Activated CD4-positive, alpha-beta T cell treated with anti-CD3 and anti-CD28 coated beads, Interleukin-2, amount 10 ng/mL, durations not matched to agents 24 days and 14 days (primary cell): ENCODE measurements around the gene PFDN5. TPM values are rescaled to one million over a fixed set of nuclear protein-coding genes. Genes with fewer than 3 reads are reported as not detected.
A peak's percentile ranks its signal among the peaks of the same experiment; 100 is the strongest.
"Not testable (repeated sequence)": the region's sequence is repeated elsewhere in the genome, so short reads cannot be mapped to it uniquely, and the experiment has no call there.

Experiments used
- DNase-seq: peaks from one replicate; pipeline ENCODE4 v3.0.0; 2022
- H3K27ac Mint-ChIP-seq: one replicate; pipeline ENCODE4 v1.8.0; 2022; ENCODE audit warnings: mild to moderate bottlenecking, mixed read lengths
- H3K27me3 Mint-ChIP-seq: one replicate; pipeline ENCODE4 v1.8.0; 2022; ENCODE audit warnings: mixed read lengths
- H3K36me3 Mint-ChIP-seq: one replicate; pipeline ENCODE4 v1.8.0; 2022; ENCODE audit warnings: low read depth, mild to moderate bottlenecking, mixed read lengths
- H3K4me1 Mint-ChIP-seq: one replicate; pipeline ENCODE4 v1.8.0; 2021; ENCODE audit warnings: mixed read lengths
- H3K4me3 Mint-ChIP-seq: one replicate; pipeline ENCODE4 v1.8.0; 2022; ENCODE audit warnings: mild to moderate bottlenecking, moderate library complexity, mixed read lengths
- H3K9me3 Mint-ChIP-seq: one replicate; pipeline ENCODE4 v1.8.0; 2021; ENCODE audit warnings: mixed read lengths
- intact Hi-C: fragments of 100-400 bp; cut with micrococcal nuclease; formaldehyde crosslinking; loops from one replicate; pipeline ENCODE4 v1.15.1; 2023
- total RNA-seq: library from RNA; stranded (reverse); gene quantifications from 2 replicates; pipeline ENCODE4 v1.2.3, GENCODE V29; 2022

Gene PFDN5
- total RNA-seq, 1 donor from 2014 or later = 319 TPM

DNA sequence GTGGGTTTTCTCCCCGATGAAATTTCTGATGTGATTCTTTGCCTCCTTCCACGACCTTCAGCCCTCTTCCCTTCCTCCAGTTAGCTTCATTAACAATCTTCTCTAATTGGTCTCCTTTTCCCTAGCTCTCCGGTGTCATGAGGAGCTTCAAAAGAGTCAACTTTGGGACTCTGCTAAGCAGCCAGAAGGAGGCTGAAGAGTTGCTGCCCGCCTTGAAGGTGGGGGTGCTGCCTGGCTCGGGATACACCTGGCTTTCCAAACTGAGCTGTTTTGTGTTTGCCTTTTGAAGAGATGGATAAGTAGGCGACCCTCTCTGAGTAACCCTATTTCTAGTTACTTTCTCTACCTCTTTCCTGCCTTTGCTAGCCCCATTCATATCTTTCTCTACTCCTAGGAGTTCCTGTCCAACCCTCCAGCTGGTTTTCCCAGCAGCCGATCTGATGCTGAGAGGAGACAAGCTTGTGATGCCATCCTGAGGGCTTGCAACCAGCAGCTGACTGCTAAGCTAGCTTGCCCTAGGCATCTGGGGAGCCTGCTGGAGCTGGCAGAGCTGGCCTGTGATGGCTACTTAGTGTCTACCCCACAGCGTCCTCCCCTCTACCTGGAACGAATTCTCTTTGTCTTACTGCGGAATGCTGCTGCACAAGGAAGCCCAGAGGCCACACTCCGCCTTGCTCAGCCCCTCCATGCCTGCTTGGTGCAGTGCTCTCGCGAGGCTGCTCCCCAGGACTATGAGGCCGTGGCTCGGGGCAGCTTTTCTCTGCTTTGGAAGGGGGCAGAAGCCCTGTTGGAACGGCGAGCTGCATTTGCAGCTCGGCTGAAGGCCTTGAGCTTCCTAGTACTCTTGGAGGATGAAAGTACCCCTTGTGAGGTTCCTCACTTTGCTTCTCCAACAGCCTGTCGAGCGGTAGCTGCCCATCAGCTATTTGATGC, 26.4 kb upstream of the PFDN5 start:
- no peaks in the 10 kb centered on the region for H3K9me3 Mint-ChIP-seq
- peaks cover 51% of the 10 kb centered on the region for H3K4me1 Mint-ChIP-seq
- intact Hi-C loops = loop anchor here (1.0 to 5.0 kb wide), 6 partner anchors 17 to 112 kb away; partner anchors contain the start of gene MYG1
- peaks cover 28% of the 10 kb centered on the region for H3K36me3 Mint-ChIP-seq
- H3K4me3 Mint-ChIP-seq = peak overlapping the region; percentile 89
- peak overlapping the region; percentile 92 for H3K27ac Mint-ChIP-seq
- no peak for DNase-seq
- H3K27me3 Mint-ChIP-seq = no peaks in the 10 kb centered on the region

DNA sequence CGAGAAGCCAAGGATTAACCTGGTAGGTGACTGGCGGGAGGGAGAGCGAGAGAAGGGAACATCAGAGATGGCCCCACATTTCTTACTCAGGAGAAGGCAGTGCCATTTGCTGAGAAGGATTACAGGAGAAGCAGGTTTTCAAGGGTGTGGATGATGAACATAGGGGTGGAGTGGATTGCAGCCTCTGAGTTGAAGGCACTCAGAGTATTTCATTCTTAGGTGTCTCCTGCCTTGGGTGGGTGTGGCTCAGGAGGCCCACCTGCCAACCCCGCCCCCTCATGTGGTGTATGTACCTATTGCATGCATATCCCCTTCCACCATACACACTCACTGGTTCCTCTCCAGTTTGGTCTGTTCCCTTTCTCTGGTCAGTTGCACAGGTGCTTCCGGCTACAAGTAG, 20.9 kb upstream of the PFDN5 start:
- Mint-ChIP-seq H3K27me3 (no peaks in the 10 kb centered on the region), H3K9me3 (no peaks in the 10 kb centered on the region), H3K36me3 (peaks cover 56% of the 10 kb centered on the region), H3K27ac (peak overlapping the region; percentile 0), H3K4me3 (no peak overlapping the region), H3K4me1 (peaks cover 34% of the 10 kb centered on the region)
- no peak for DNase-seq
- intact Hi-C loops = no loop called here

- Mint-ChIP-seq H3K36me3 (peaks cover 53% of the 10 kb centered on the region), H3K4me1 (peaks cover 17% of the 10 kb centered on the region), H3K9me3 (no peaks in the 10 kb centered on the region), H3K4me3 (no peak overlapping the region), H3K27ac (no peak overlapping the region), H3K27me3 (no peaks in the 10 kb centered on the region)
- no peak for DNase-seq
- intact Hi-C loops = no loop called here
Observed at GRCh38 chr12:53276511-53276910, 18.8 kb upstream of the PFDN5 start.

DNA sequence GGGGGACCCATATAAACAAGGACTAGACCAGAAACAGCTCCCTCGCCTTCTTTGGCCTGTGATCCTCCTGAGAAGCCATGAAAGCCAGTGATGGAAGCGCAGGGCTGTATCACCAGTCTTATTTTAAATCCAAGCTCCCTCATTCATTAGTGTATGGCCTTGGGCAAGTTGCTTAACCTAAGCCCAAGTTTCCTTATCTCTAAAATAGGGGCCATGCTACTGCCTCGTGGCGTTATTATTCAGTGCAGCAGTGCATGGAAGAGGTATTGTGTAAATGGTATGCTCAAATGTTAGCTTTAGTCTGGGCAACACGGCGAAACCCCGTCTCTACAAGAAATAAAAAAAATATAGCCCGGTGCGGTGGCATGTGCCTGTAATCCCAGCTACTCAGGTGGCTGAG, 17.4 kb upstream of the PFDN5 start:
- H3K9me3 Mint-ChIP-seq = no peaks in the 10 kb centered on the region
- no peaks in the 10 kb centered on the region for H3K27me3 Mint-ChIP-seq
- no peak for DNase-seq
- no peak overlapping the region for H3K4me3 Mint-ChIP-seq
- H3K36me3 Mint-ChIP-seq = peaks cover 58% of the 10 kb centered on the region
- H3K4me1 Mint-ChIP-seq = peaks cover 10% of the 10 kb centered on the region
- intact Hi-C loops = no loop called here
- no peak overlapping the region for H3K27ac Mint-ChIP-seq

DNA sequence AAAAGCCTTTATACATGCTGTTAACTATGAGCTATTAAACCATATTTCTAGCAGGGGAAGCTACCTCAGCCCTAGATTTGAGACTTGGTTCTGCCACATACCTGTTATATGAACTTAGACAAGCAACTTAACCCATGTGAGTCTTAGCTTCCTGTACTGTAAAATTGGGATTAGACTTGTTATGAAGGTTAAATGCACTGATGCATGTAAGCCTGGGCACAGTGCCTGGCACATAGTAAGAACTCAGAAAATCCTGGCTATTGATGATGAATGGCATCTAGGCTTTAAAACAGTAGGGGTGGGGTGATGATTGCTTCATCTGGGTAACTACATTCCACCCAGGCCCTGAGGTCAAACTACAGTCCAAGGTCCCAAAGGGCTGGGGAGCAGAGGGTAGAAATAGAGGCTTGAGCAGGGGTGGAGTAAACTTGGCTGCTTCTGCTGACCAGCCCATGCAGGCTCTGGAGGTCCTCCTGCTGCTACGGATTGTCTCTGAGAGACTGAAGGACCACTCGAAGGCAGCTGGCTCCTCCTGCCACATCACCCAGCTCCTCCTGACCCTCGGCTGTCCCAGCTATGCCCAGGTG, 16.0 kb upstream of the PFDN5 start:
- no peak overlapping the region for H3K4me3 Mint-ChIP-seq
- DNase-seq = no peak
- H3K27ac Mint-ChIP-seq = no peak overlapping the region
- no peaks in the 10 kb centered on the region for H3K27me3 Mint-ChIP-seq
- H3K4me1 Mint-ChIP-seq = peaks cover 6% of the 10 kb centered on the region
- intact Hi-C loops = no loop called here
- H3K36me3 Mint-ChIP-seq = peaks cover 67% of the 10 kb centered on the region
- no peaks in the 10 kb centered on the region for H3K9me3 Mint-ChIP-seq

- intact Hi-C loops = no loop called here
- Mint-ChIP-seq H3K4me1 (peaks cover 6% of the 10 kb centered on the region), H3K36me3 (peaks cover 63% of the 10 kb centered on the region), H3K4me3 (no peak overlapping the region), H3K27ac (no peak overlapping the region), H3K9me3 (no peaks in the 10 kb centered on the region), H3K27me3 (no peaks in the 10 kb centered on the region)
- no peak for DNase-seq
Observed at GRCh38 chr12:53279888-53280498, 15.3 kb upstream of the PFDN5 start.

GRCh38 chr12:53286448-53286847, 8.9 kb upstream of the PFDN5 start:
- no peak for DNase-seq
- H3K36me3 Mint-ChIP-seq = peaks cover 61% of the 10 kb centered on the region
- H3K4me3 Mint-ChIP-seq = no peak overlapping the region
- H3K27me3 Mint-ChIP-seq = no peaks in the 10 kb centered on the region
- intact Hi-C loops = no loop called here
- peaks cover 9% of the 10 kb centered on the region for H3K4me1 Mint-ChIP-seq
- H3K9me3 Mint-ChIP-seq = no peaks in the 10 kb centered on the region
- no peak overlapping the region for H3K27ac Mint-ChIP-seq

DNA sequence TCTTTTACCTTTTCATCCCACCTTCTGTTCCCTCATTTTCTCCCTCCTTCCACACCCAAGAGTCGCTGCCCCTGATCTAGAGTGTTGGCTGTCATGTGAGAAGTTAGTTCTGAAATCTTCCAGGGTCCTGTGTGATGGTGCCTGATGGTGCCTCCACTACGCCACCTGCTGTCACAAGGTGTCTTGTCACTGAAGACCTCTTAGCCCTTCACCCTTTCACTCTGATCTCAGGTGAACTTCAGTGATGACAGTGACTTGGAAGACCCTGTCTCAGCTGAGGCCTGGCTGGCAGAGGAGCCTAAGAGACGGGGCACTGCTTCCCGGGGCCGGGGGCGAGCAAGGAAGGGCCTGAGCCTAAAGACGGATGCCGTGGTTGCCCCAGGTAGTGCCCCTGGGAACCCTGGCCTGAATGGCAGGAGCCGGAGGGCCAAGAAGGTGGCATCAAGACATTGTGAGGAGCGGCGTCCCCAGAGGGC, 7.6 kb upstream of the PFDN5 start:
- Mint-ChIP-seq H3K4me3 (no peak overlapping the region), H3K27ac (peak overlapping the region; percentile 47), H3K9me3 (no peaks in the 10 kb centered on the region), H3K27me3 (no peaks in the 10 kb centered on the region), H3K36me3 (peaks cover 62% of the 10 kb centered on the region), H3K4me1 (peaks cover 9% of the 10 kb centered on the region)
- intact Hi-C loops = loop anchor here (1.0 kb wide), 2 partner anchors 74 to 128 kb away; no protein-coding TSS in a partner anchor
- peak; percentile 90 for DNase-seq

- Mint-ChIP-seq H3K9me3 (no peaks in the 10 kb centered on the region), H3K4me1 (peaks cover 9% of the 10 kb centered on the region), H3K36me3 (peaks cover 62% of the 10 kb centered on the region), H3K27me3 (no peaks in the 10 kb centered on the region), H3K4me3 (no peak overlapping the region), H3K27ac (peak overlapping the region; percentile 47)
- intact Hi-C loops = no loop called here
- no peak for DNase-seq
Observed at GRCh38 chr12:53288322-53288721, 7.0 kb upstream of the PFDN5 start.

DNA sequence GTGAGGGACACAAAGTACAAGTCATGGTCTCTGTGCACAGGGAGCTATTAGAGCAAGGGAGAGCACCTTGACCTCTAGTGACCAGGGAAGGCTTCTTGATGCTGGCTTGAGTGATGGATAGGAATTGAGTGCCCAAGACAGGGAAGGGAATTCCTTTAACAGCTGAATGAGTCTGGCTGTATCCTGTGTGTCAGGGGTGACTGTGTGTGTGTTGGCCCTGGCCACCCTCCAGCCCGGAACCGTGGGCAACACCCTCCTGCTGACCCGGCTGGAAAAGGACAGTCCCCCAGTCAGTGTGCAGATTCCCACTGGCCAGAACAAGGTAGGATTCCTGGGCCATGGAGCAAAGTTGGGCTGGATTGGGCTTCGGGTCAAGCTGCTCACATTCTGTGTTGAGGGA, 5.5 kb upstream of the PFDN5 start:
- H3K9me3 Mint-ChIP-seq = no peaks in the 10 kb centered on the region
- peaks cover 9% of the 10 kb centered on the region for H3K4me1 Mint-ChIP-seq
- DNase-seq = no peak
- H3K4me3 Mint-ChIP-seq = no peak overlapping the region
- intact Hi-C loops = loop anchor here (1.0 kb wide), 1 partner anchor 21 kb away; no protein-coding TSS in a partner anchor
- H3K27me3 Mint-ChIP-seq = no peaks in the 10 kb centered on the region
- peak overlapping the region; percentile 76 for H3K27ac Mint-ChIP-seq
- H3K36me3 Mint-ChIP-seq = peaks cover 60% of the 10 kb centered on the region

GRCh38 chr12:53290661-53291060, 4.7 kb upstream of the PFDN5 start:
- intact Hi-C loops = loop anchor here (1.0 kb wide), 1 partner anchor 21 kb away; no protein-coding TSS in a partner anchor
- Mint-ChIP-seq H3K27me3 (no peaks in the 10 kb centered on the region), H3K9me3 (no peaks in the 10 kb centered on the region), H3K4me1 (peaks cover 11% of the 10 kb centered on the region), H3K27ac (peak overlapping the region; percentile 76), H3K36me3 (peaks cover 60% of the 10 kb centered on the region), H3K4me3 (no peak overlapping the region)
- DNase-seq = no peak

DNA sequence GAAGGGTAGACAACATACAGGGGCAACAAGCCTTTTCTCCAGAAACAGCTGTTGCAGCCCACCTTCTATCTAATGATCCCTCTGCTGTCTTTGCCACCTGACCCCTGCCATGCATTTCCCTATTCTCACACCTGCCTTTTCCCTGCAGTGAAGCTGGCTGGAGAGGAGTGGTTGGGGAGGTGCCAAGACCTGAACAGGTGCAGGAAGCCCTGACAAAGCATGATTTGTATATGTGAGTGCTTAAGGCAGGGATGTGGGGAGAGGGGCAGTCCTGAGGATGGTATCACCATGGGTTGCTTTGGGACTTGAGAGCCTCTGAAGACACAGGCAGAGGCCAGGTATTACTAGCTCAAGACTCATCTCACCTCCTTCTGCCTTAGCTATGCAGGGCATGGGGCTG, 2.9 kb upstream of the PFDN5 start:
- Mint-ChIP-seq H3K4me3 (no peak overlapping the region), H3K4me1 (peaks cover 21% of the 10 kb centered on the region), H3K36me3 (peaks cover 66% of the 10 kb centered on the region), H3K9me3 (no peaks in the 10 kb centered on the region), H3K27me3 (no peaks in the 10 kb centered on the region), H3K27ac (no peak overlapping the region)
- intact Hi-C loops = no loop called here
- DNase-seq = no peak

DNA sequence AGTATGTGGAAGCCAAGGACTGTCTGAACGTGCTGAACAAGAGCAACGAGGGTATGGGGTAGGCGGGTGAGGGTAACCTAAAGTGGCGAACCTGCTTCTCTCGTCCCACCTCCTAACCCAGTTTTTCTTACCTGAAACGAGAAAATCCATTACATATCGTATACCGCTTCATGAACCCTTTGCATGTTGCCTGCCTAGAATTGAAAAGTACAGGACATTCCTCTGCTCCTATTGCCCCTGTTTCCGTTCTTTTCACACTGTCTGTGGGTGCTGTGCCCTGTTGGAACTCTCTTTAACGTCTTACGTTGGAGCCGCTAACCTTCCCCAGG, 513 bp downstream of the PFDN5 start:
- no peaks in the 10 kb centered on the region for H3K9me3 Mint-ChIP-seq
- H3K27ac Mint-ChIP-seq = peak overlapping the region; percentile 90
- peaks cover 69% of the 10 kb centered on the region for H3K36me3 Mint-ChIP-seq
- peaks cover 37% of the 10 kb centered on the region for H3K4me1 Mint-ChIP-seq
- no peak for DNase-seq
- no peaks in the 10 kb centered on the region for H3K27me3 Mint-ChIP-seq
- peak overlapping the region; percentile 98 for H3K4me3 Mint-ChIP-seq
- intact Hi-C loops = loop anchor here (1.0 to 5.0 kb wide), 5 partner anchors 25 to 156 kb away; partner anchors contain the start of genes AAAS and PCBP2

DNA sequence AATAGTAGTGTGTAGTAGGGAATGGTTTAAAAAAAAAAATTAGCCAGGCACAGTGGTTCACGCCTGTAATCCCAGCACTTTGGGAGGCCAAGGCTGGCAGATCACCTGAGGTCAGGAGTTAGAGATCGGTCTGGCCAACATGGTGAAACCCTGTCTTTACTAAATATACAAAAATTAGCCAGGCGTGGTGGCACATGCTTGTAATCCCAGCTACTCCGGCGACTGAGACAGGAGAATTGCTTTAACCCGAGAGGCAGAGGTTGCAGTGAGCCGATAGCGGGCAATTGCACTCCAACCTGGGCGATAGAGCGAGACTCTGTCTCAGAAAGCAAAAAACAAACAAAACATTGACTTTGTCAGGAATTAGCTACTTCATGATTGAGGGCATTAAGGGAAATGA, 1.8 kb downstream of the PFDN5 start:
- Mint-ChIP-seq H3K36me3 (peaks cover 72% of the 10 kb centered on the region), H3K4me3 (peak overlapping the region; percentile 98), H3K4me1 (peaks cover 44% of the 10 kb centered on the region)
- not testable (repeated sequence) for H3K9me3 Mint-ChIP-seq, DNase-seq, H3K27me3 Mint-ChIP-seq, H3K27ac Mint-ChIP-seq
- intact Hi-C loops = loop anchor here (5.0 kb wide), 1 partner anchor 45 kb away; a partner anchor contains a TSS
